Central memory CD8-positive, alpha-beta T cell (primary cell): ENCODE data around the gene BRMS1L.
"Not testable (repeated sequence)": the region's sequence is repeated elsewhere in the genome, so short reads cannot be mapped to it uniquely, and the experiment has no call there.

Source experiments
- ATAC-seq: fragments of 150-1000 bp; cut with Tn5 transposase; replicated peaks from 2 replicates; pipeline ENCODE4 v1.10.0; 2022; ENCODE audit warnings: mild to moderate bottlenecking, moderate FRiP score, moderate number of reproducible peaks; ENCODE audit not compliant: poor library complexity, severe bottlenecking; ENCODE audit errors: extremely low read depth
- DNase-seq, 2 donors: peaks; one replicate each; pipeline ENCODE4 v3.0.0; 2021; ENCODE audit warnings: low spot score in 2 of 2
- H3K27ac Mint-ChIP-seq: one replicate; pipeline ENCODE4 v1.8.0; 2022; ENCODE audit warnings: low read depth, mild to moderate bottlenecking, moderate library complexity, mixed read lengths
- H3K27me3 Mint-ChIP-seq: one replicate; pipeline ENCODE4 v1.8.0; 2022; ENCODE audit warnings: mixed read lengths
- H3K36me3 Mint-ChIP-seq: one replicate; pipeline ENCODE4 v1.8.0; 2022; ENCODE audit warnings: mild to moderate bottlenecking, moderate library complexity, mixed read lengths; ENCODE audit not compliant: insufficient read depth
- H3K4me1 Mint-ChIP-seq: one replicate; pipeline ENCODE4 v1.8.0; 2022; ENCODE audit warnings: mixed read lengths
- H3K4me3 Mint-ChIP-seq: one replicate; pipeline ENCODE4 v1.8.0; 2022; ENCODE audit warnings: mild to moderate bottlenecking, moderate library complexity, mixed read lengths
- H3K9me3 Mint-ChIP-seq: one replicate; pipeline ENCODE4 v1.8.0; 2022; ENCODE audit warnings: mixed read lengths

Gene BRMS1L

GRCh38 chr14:35826952-35827416 is 846 bp downstream of the BRMS1L start:
- DNase-seq: no peak
- peaks cover 11% of the 10 kb centered on the region for H3K4me1 Mint-ChIP-seq
- H3K27me3 Mint-ChIP-seq: no peaks in the 10 kb centered on the region
- H3K36me3 Mint-ChIP-seq: peaks cover 5% of the 10 kb centered on the region
- H3K4me3 Mint-ChIP-seq: peak overlapping the region; percentile 88
- no peak for ATAC-seq
- peak overlapping the region; percentile 84 for H3K27ac Mint-ChIP-seq
- H3K9me3 Mint-ChIP-seq: no peaks in the 10 kb centered on the region

GRCh38 chr14:35827678-35828472 is 1.7 kb downstream of the BRMS1L start:
- DNase-seq: no peak
- no peak for ATAC-seq
- Mint-ChIP-seq H3K36me3 (peaks cover 5% of the 10 kb centered on the region), H3K27ac (peak overlapping the region; percentile 84), H3K4me1 (peaks cover 11% of the 10 kb centered on the region), H3K4me3 (peak overlapping the region; percentile 88), H3K9me3 (no peaks in the 10 kb centered on the region), H3K27me3 (no peaks in the 10 kb centered on the region)

DNA sequence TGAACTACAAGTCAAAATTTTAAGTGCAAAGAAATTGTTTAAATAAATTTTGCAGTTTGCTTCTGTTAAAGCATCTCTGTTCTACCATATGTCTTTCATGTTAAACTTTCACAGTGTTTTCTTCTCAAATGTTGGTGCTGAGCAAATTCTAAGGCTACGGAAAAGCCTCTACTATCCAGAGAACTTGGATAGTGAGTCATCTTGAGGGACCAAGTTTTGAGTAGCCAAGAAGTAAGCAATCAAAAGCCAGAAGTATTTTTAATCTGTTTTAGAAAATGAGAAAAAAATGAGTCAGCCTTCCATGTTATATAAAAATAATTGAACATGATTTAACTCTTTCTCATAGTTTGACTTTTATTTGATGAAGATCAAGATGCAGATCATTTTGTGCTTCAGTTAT is 3.3 kb downstream of the BRMS1L start:
- peaks cover 6% of the 10 kb centered on the region for H3K36me3 Mint-ChIP-seq
- no peak overlapping the region for H3K4me3 Mint-ChIP-seq

GRCh38 chr14:35835208-35835982 is 9.3 kb downstream of the BRMS1L start:
- Mint-ChIP-seq H3K4me1 (no peaks in the 10 kb centered on the region), H3K4me3 (no peak overlapping the region), H3K27me3 (no peaks in the 10 kb centered on the region), H3K27ac (no peak overlapping the region), H3K36me3 (peaks cover 15% of the 10 kb centered on the region), H3K9me3 (no peaks in the 10 kb centered on the region)
- ATAC-seq (no peak), DNase-seq (no peak)

More for the DNA sequence above, 3.3 kb downstream of the BRMS1L start:
- Mint-ChIP-seq H3K4me1 (peaks cover 11% of the 10 kb centered on the region), H3K27me3 (no peaks in the 10 kb centered on the region), H3K9me3 (no peaks in the 10 kb centered on the region), H3K27ac (no peak overlapping the region)
- DNase-seq (no peak), ATAC-seq (no peak)

DNA sequence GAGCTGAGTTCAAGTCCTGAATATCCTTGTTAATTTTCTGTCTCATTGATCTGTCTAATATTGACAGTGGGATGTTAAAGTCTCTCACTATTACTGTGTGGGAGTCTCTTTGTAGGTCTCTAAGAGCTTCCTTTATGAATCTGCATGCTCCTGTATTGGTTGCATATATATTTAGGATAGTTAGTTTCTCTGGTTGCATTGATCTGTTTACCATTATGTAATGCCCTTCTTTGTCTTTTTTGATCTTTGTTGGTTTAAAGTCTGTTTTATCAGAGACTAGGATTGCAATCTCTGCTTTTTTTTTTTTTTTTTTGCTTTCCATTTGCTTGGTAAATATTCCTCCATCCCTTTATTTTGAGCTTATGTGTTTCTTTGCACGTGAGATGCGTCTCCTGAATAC is 15.6 kb downstream of the BRMS1L start:
- H3K4me1 Mint-ChIP-seq, ATAC-seq, H3K27ac Mint-ChIP-seq, DNase-seq, H3K4me3 Mint-ChIP-seq, H3K27me3 Mint-ChIP-seq: not testable (repeated sequence)
- H3K36me3 Mint-ChIP-seq: peaks cover 24% of the 10 kb centered on the region
- H3K9me3 Mint-ChIP-seq: peaks cover 19% of the 10 kb centered on the region

DNA sequence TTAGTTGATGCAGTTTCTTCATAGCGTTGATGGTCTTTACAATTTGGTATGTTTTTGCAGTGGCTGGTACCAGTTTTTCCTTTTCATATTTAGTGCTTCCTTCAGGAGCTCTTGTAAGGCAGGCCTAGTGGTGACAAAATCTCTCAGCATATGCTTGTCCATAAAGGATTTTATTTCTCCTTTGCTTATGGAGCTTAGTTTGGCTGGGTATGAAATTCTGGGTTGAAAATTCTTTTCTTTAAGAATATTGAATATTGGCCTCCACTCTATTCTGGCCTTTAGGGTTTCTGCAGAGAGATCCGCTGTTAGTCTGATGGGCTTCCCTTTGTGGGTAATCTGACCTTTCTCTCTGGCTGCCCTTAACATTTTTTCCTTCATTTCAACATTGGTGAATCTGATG is 16.1 kb downstream of the BRMS1L start:
- H3K27me3 Mint-ChIP-seq, DNase-seq, H3K4me1 Mint-ChIP-seq, H3K4me3 Mint-ChIP-seq, H3K27ac Mint-ChIP-seq, ATAC-seq: not testable (repeated sequence)
- H3K9me3 Mint-ChIP-seq: peaks cover 19% of the 10 kb centered on the region
- H3K36me3 Mint-ChIP-seq: peaks cover 26% of the 10 kb centered on the region

- no peak overlapping the region for H3K27ac Mint-ChIP-seq
- H3K36me3 Mint-ChIP-seq: peaks cover 20% of the 10 kb centered on the region
- H3K4me3 Mint-ChIP-seq: no peak overlapping the region
- no peaks in the 10 kb centered on the region for H3K4me1 Mint-ChIP-seq
- DNase-seq: no peak
- peaks cover 19% of the 10 kb centered on the region for H3K9me3 Mint-ChIP-seq
- no peaks in the 10 kb centered on the region for H3K27me3 Mint-ChIP-seq
- ATAC-seq: no peak
These were observed 18.4 kb downstream of the BRMS1L start for GRCh38 chr14:35844494-35844893.

DNA sequence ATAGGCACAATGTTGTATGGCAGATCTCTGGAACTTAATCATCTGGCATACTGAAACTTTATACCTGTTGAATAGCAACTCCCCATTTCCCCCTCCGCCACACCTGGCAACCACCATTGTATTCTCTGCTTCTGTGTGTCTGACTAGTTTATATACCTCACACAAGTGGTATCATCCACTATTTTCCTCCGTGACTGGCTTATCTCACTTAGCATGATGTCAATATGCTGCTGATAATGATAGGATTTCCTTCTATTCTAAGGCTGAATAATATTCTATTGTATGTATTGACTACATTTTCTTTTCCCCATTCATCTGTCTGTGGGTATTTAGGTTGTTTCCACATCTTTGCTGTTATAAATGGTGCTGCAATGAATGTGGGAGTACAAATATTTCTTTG is 21.5 kb downstream of the BRMS1L start:
- peaks cover 13% of the 10 kb centered on the region for H3K36me3 Mint-ChIP-seq
- no peaks in the 10 kb centered on the region for H3K4me1 Mint-ChIP-seq
- H3K27me3 Mint-ChIP-seq: no peaks in the 10 kb centered on the region
- no peak for DNase-seq
- H3K27ac Mint-ChIP-seq: no peak overlapping the region
- H3K4me3 Mint-ChIP-seq: no peak overlapping the region
- no peak for ATAC-seq
- peaks cover 4% of the 10 kb centered on the region for H3K9me3 Mint-ChIP-seq

DNA sequence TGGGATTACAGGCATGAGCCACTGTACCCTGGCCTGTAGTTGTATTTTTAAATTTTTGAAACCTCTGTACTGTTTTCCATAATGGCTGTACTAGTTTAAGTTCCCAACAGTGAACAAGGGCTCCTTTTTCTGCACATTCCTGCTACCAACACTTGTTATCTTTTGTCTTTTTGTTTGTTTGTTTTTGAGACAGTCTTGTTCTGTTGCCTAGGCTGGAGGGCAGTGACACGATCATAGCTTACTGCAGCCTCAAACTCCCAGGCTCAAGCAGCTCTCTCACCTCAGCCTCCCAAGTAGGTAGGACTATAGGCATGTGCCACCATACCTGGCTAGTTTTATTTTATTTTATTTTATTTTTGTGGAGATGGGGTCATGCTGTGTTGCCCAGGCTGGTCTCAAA is 23.0 kb downstream of the BRMS1L start:
- no peaks in the 10 kb centered on the region for H3K27me3 Mint-ChIP-seq
- H3K27ac Mint-ChIP-seq: no peak overlapping the region
- peaks cover 11% of the 10 kb centered on the region for H3K36me3 Mint-ChIP-seq
- DNase-seq (no peak), ATAC-seq (no peak)
- H3K4me1 Mint-ChIP-seq: no peaks in the 10 kb centered on the region
- H3K9me3 Mint-ChIP-seq: no peaks in the 10 kb centered on the region
- H3K4me3 Mint-ChIP-seq: no peak overlapping the region

DNA sequence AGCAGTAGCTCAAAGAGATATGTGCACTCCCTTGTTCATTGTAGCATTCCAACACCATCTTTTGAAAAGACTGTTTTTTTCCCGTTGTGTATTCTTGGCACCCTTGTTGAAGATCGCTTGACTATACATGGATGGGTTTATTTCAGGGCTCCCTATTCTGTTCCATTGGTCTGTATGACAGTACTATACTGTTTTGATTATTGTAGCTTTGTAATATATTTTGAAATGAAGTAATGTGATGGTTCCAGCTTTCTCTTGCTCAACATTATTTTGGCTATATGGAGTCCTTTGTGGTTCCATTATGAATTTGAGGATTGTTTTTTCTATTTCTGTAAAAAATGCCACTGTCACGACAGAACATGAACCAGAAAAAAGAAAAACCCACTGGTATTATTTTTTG is 25.7 kb downstream of the BRMS1L start:
- Mint-ChIP-seq H3K4me1 (no peaks in the 10 kb centered on the region), H3K27me3 (no peaks in the 10 kb centered on the region), H3K36me3 (peaks cover 7% of the 10 kb centered on the region), H3K9me3 (no peaks in the 10 kb centered on the region), H3K27ac (no peak overlapping the region), H3K4me3 (no peak overlapping the region)
- DNase-seq: no peak
- no peak for ATAC-seq

- no peaks in the 10 kb centered on the region for H3K27me3 Mint-ChIP-seq
- no peak overlapping the region for H3K27ac Mint-ChIP-seq
- no peak for ATAC-seq
- DNase-seq: no peak
- no peak overlapping the region for H3K4me3 Mint-ChIP-seq
- peaks cover 10% of the 10 kb centered on the region for H3K36me3 Mint-ChIP-seq
- no peaks in the 10 kb centered on the region for H3K9me3 Mint-ChIP-seq
- H3K4me1 Mint-ChIP-seq: no peaks in the 10 kb centered on the region
These were observed 27.1 kb downstream of the BRMS1L start for GRCh38 chr14:35853225-35853624.

DNA sequence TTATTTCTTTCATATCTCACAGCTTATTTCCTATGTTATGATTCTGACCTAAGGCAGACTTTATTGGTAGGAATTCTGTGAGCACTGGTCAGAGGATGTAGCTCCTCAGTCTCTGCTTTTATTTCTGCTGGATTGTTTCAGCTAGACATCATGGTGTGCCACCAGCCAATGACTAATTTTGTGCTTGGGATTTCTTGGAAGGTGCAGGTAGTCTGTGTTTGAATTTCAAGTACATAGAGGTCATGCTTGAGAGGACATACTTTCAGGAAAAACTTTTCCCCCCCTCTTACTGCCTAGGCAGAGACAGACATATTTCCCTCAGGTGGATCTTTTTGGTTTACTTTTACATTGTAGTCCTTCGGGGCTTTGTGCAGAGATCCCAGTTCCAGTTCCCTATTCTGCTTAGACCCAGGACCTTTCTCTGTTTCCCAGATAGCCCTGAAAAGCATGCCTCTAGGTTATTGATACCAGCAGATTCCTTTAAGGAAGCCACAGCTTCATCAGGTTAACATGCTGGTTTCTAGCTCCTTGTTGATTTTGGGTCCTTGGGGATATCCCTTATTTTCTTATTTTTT is 28.6 kb downstream of the BRMS1L start:
- ATAC-seq (no peak), DNase-seq (no peak)
- no peaks in the 10 kb centered on the region for H3K4me1 Mint-ChIP-seq
- no peaks in the 10 kb centered on the region for H3K27me3 Mint-ChIP-seq
- H3K4me3 Mint-ChIP-seq: no peak overlapping the region
- no peak overlapping the region for H3K27ac Mint-ChIP-seq
- H3K36me3 Mint-ChIP-seq: peaks cover 14% of the 10 kb centered on the region
- no peaks in the 10 kb centered on the region for H3K9me3 Mint-ChIP-seq
